Sciatic nerve (tissue), 2 donors: Measurements from ENCODE around the gene TMEM252. TPM values are rescaled to one million over a fixed set of nuclear protein-coding genes. Genes with fewer than 3 reads are reported as not detected.

Experiments used
- ATAC-seq: fragments of 200-7000 bp; cut with Tn5 transposase; one replicate; pipeline ENCODE4 v1.9.1; 2020; ENCODE audit warnings: mild to moderate bottlenecking, moderate library complexity
- DNase-seq: peaks from one replicate; pipeline ENCODE4 v3.0.0-alpha.2; 2020; ENCODE audit warnings: low spot score
- intact Hi-C: fragments of 100-400 bp; cut with DNase I; formaldehyde crosslinking; loops from one replicate; pipeline ENCODE4 v1.14.2; 2022
- total RNA-seq: library from RNA; stranded (reverse); fragmentation: NEBNext Ultra II Directional; extraction: Animal tissue kit (Norgen Biotek cat#: 25700); gene quantifications from one replicate; pipeline ENCODE4 v1.2.1, GENCODE V29; 2021
- donor health status: DM: no; HTN: no; CAD: no.
- donor health status: DM: no; HTN: no; CAD: no.

The TMEM252 gene
- total RNA-seq, 1 donor from 2014 or later, result not detected

- no peak for ATAC-seq
- intact Hi-C loops, result no loop called here
These were observed 34.1 kb downstream of the TMEM252 start for GRCh38 chr9:68506551-68506950.

GRCh38 chr9:68505681-68506409 is 34.8 kb downstream of the TMEM252 start:
- DNase-seq (no peak), ATAC-seq (peak; percentile 22)
- intact Hi-C loops, result no loop called here

More at GRCh38 chr9:68506551-68506950, 34.1 kb downstream of the TMEM252 start:
- DNase-seq, result no peak

GRCh38 chr9:68502279-68502678 is 38.4 kb downstream of the TMEM252 start:
- ATAC-seq (no peak), DNase-seq (no peak)
- intact Hi-C loops, result no loop called here

GRCh38 chr9:68500457-68501381 is 40.0 kb downstream of the TMEM252 start:
- ATAC-seq, result no peak
- intact Hi-C loops, result no loop called here
- no peak for DNase-seq

- no peak for ATAC-seq
- DNase-seq, result no peak
- intact Hi-C loops, result no loop called here
These were observed 41.9 kb downstream of the TMEM252 start for GRCh38 chr9:68498816-68499215.

- intact Hi-C loops, result no loop called here
- ATAC-seq (no peak), DNase-seq (no peak)
These were observed 43.1 kb downstream of the TMEM252 start for GRCh38 chr9:68497629-68498028.

- DNase-seq, result no peak
- intact Hi-C loops, result no loop called here
- no peak for ATAC-seq
These were observed 44.3 kb downstream of the TMEM252 start for GRCh38 chr9:68496356-68496755.

- ATAC-seq (peak; percentile 76), DNase-seq (no peak)
- intact Hi-C loops, result no loop called here
These were observed 45.4 kb downstream of the TMEM252 start for GRCh38 chr9:68495247-68495646.

- DNase-seq, result no peak
- intact Hi-C loops, result no loop called here
- peak; percentile 29 for ATAC-seq
These were observed 46.6 kb downstream of the TMEM252 start for GRCh38 chr9:68493958-68494577.

GRCh38 chr9:68493541-68493940 is 47.1 kb downstream of the TMEM252 start:
- no peak for DNase-seq
- no peak for ATAC-seq
- intact Hi-C loops, result no loop called here

GRCh38 chr9:68492806-68493205 is 47.9 kb downstream of the TMEM252 start:
- no peak for ATAC-seq
- intact Hi-C loops, result no loop called here

GRCh38 chr9:68489646-68490045 is 51.0 kb downstream of the TMEM252 start:
- no peak for DNase-seq
- no peak for ATAC-seq
- intact Hi-C loops, result no loop called here

More at GRCh38 chr9:68492806-68493205, 47.9 kb downstream of the TMEM252 start:
- no peak for DNase-seq

- intact Hi-C loops, result no loop called here
- DNase-seq (no peak), ATAC-seq (no peak)
These were observed 52.6 kb downstream of the TMEM252 start for GRCh38 chr9:68488126-68488525.

Other genes starting within 250 kb of the TMEM252 start
- gene FOXD4L3, start 238.0 kb downstream of the TMEM252 start, total RNA-seq, result not detected
- gene PGM5, start 184.3 kb downstream of the TMEM252 start, total RNA-seq, result 28.4 TPM
- gene PIP5K1B, start 164.4 kb upstream of the TMEM252 start, total RNA-seq, result 2.0 TPM